K562 (cell line): ENCODE data around the gene KBTBD4. TPM values are rescaled to one million over a fixed set of nuclear protein-coding genes. Genes with fewer than 3 reads are reported as not detected.

Experiments
- C11orf30 ChIP-seq: fragments of 450-650 bp; IDR thresholded peaks from 2 replicates; pipeline ENCODE4 v1.6.1; 2016; ENCODE audit warnings: low read depth, mild to moderate bottlenecking
- CBX3 ChIP-seq, 2 experiments: IDR thresholded peaks; 1 replicate in 1 of 2; 2 replicates in 1 of 2; pipeline ENCODE4 v1.6.1; 2012; ENCODE audit warnings: inconsistent platforms in 2 of 2, low read length in 2 of 2, borderline replicate concordance in 1 of 2, control low read depth in 1 of 2
- CHCHD3 ChIP-seq: fragments of 250-450 bp; sonication (Bioruptor Pico); IDR thresholded peaks from 2 replicates; pipeline ENCODE4 v2.1.2; 2022; ENCODE audit warnings: mild to moderate bottlenecking
- ELF4 ChIP-seq: fragments of 450-650 bp; formaldehyde crosslinking; IDR thresholded peaks from 2 replicates; pipeline ENCODE4 v1.4.0; 2022; ENCODE audit warnings: missing genetic modification characterization
- HNRNPK ChIP-seq: fragments of 200-400 bp; formaldehyde crosslinking; IDR thresholded peaks from one replicate; pipeline ENCODE4 v1.6.1; 2018; ENCODE audit warnings: mild to moderate bottlenecking, low read depth, low read length; ENCODE audit not compliant: poor library complexity, severe bottlenecking
- HNRNPUL1 ChIP-seq: fragments of 200-400 bp; formaldehyde crosslinking; IDR thresholded peaks from 2 replicates; pipeline ENCODE4 v1.6.1; 2017; ENCODE audit warnings: low read length
- IFI16 ChIP-seq: fragments of 250-450 bp; sonication (Bioruptor Pico); IDR thresholded peaks from 2 replicates; pipeline ENCODE4 v2.1.2; 2022; ENCODE audit warnings: mild to moderate bottlenecking, inconsistent platforms
- NCOA2 ChIP-seq, 2 experiments: fragments of 450-650 bp; IDR thresholded peaks; 2 replicates each; pipeline ENCODE4 v1.6.1; 2018; ENCODE audit warnings: mild to moderate bottlenecking in 2 of 2, moderate library complexity in 1 of 2; ENCODE audit not compliant: partially characterized antibody in 2 of 2
- NFRKB ChIP-seq: fragments of 450-650 bp; IDR thresholded peaks from 2 replicates; pipeline ENCODE4 v1.6.1; 2016; ENCODE audit warnings: low read depth
- SAFB2 ChIP-seq: fragments of 200-400 bp; formaldehyde crosslinking; IDR thresholded peaks from 2 replicates; pipeline ENCODE4 v1.6.1; 2018; ENCODE audit warnings: borderline replicate concordance, low read length, low read depth, moderate library complexity; ENCODE audit not compliant: severe bottlenecking
- SP1 ChIP-seq: sonication (generic); formaldehyde crosslinking; IDR thresholded peaks from 2 replicates; pipeline ENCODE4 v1.8.1; 2022; ENCODE audit warnings: mild to moderate bottlenecking, missing genetic modification reagents
- XRCC5 ChIP-seq: fragments of 200-400 bp; formaldehyde crosslinking; IDR thresholded peaks from 2 replicates; pipeline ENCODE4 v1.6.1; 2017; ENCODE audit warnings: low read depth, mild to moderate bottlenecking, low read length
- ZFP36 ChIP-seq: fragments of 150-350 bp; IDR thresholded peaks from 2 replicates; pipeline ENCODE4 v1.6.1; 2018; ENCODE audit warnings: low read length, low read depth; ENCODE audit not compliant: partially characterized antibody
- ZNF347 ChIP-seq: fragments of 450-650 bp; formaldehyde crosslinking; IDR thresholded peaks from 2 replicates; pipeline ENCODE4 v1.4.0; 2020; ENCODE audit warnings: low read depth, mild to moderate bottlenecking, moderate library complexity
- ZNF431 ChIP-seq: sonication (generic); formaldehyde crosslinking; IDR thresholded peaks from 2 replicates; pipeline ENCODE4 v1.8.0; 2022; ENCODE audit warnings: mild to moderate bottlenecking, missing genetic modification reagents
- ZNF444 ChIP-seq: fragments of 250-450 bp; sonication (Bioruptor Pico); IDR thresholded peaks from 2 replicates; pipeline ENCODE4 v1.4.0; 2020; ENCODE audit warnings: mild to moderate bottlenecking, moderate library complexity
- polyA plus RNA-seq, 8 experiments: library from polyadenylated mRNA; depleted of rRNA in 4 of 8; stranded (reverse) in 5 of 8; unstranded in 3 of 8; fragments of >200 nt; fragmentation: Nextera tagmentation in 2 of 8; fragmentation: Illumina TruSeq in 1 of 8; extraction: Ambion mirVana in 2 of 8; extraction: Trizol in 1 of 8; gene quantifications; 2 replicates each; pipeline versions ENCODE4 v1.2.1 to v1.2.3, GENCODE V29; 2011 to 2014; ENCODE audit warnings: inconsistent platforms in 1 of 8, missing spikeins in 1 of 8
- total RNA-seq, 7 experiments: library from RNA; depleted of rRNA in 6 of 7; stranded (reverse); fragments of >200 nt in 6 of 7; fragmentation: Illumina TruSeq in 2 of 7; extraction: Trizol in 2 of 7; gene quantifications; 2 replicates each; pipeline versions ENCODE4 v1.2.1 to v1.2.3, GENCODE V29; 2011 to 2021; ENCODE audit warnings: low replicate concordance in 1 of 7
- TF ChIP-seq, protein P1 (sequence below): sonication (generic); formaldehyde crosslinking; IDR thresholded peaks from 2 replicates; pipeline ENCODE4 v1.8.1; 2023; ENCODE audit warnings: mild to moderate bottlenecking, missing genetic modification reagents
- TF ChIP-seq, protein P2 (sequence below): sonication (generic); IDR thresholded peaks from 2 replicates; pipeline ENCODE4 v1.6.1; 2016
- TF ChIP-seq, protein P3 (sequence below), 2 experiments: fragments of 200-800 bp in 1 of 2; sonication (Bioruptor generic) in 1 of 2; sonication (generic) in 1 of 2; formaldehyde crosslinking in 1 of 2; IDR thresholded peaks in 1 of 2; conservative IDR thresholded peaks in 1 of 2; 2 replicates each; pipeline versions ENCODE4 v1.5.0 to v1.6.1; 2016 to 2020; ENCODE audit warnings: missing compliant biosample characterization in 1 of 2, missing genetic modification characterization in 1 of 2, missing genetic modification reagents in 1 of 2
- TF ChIP-seq, protein P4 (sequence below): fragments of 450-650 bp; IDR thresholded peaks from 2 replicates; pipeline ENCODE4 v1.6.1; 2017; ENCODE audit warnings: mild to moderate bottlenecking, moderate library complexity

KBTBD4 gene
- total and polyA plus RNA-seq, 9 of the 15 experiments (the other 6 are each of a cell fraction or from before 2014, with no cell fraction given), result 7.0 to 33.9 (median 13.3) TPM

DNA sequence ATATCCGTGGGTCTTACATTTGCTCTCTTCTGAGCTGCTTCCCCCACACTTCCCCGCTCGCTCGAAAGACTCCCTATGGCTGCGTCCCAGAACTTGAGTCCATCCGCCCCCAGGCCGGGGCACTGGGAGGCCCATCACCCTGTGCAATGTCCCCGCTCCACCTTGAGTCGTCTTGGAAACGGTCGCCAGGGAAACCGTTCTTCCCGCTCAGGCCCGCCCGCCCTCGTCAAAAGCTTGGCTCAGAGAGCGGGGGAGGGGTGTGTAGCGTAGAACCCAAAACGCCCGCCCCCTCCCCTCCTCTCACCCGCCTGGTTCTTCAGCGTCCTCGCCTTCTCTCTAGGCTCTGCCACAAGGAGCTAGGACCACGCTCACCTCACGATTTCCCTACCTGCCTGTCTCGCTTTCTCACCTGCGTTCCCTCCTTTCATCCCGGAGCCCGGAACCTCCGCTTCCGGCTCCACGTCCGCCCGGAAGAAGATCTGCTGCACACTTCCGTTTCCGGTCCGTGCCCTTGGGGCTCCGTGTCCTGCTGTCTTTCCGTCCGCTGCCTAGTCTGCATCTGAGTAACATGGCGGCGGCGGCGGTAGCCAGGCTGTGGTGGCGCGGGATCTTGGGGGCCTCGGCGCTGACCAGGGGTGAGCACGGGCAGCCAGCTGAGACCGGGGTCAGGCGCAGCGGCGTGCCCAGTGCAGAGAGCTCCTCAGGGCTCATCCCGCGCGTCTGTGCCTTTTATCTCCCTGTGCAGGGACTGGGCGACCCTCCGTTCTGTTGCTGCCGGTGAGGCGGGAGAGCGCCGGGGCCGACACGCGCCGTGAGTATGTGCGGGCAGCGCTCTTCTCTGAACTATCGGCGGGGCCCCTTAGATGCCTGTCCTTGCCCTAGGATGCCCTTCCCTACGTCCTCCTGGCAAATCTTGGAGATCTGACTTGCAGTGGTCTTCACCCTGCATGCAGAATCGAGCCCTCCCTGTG lies at the start of gene KBTBD4, which contains the start of gene NDUFS3 (continued):
- TF ChIP-seq, protein P1, sequence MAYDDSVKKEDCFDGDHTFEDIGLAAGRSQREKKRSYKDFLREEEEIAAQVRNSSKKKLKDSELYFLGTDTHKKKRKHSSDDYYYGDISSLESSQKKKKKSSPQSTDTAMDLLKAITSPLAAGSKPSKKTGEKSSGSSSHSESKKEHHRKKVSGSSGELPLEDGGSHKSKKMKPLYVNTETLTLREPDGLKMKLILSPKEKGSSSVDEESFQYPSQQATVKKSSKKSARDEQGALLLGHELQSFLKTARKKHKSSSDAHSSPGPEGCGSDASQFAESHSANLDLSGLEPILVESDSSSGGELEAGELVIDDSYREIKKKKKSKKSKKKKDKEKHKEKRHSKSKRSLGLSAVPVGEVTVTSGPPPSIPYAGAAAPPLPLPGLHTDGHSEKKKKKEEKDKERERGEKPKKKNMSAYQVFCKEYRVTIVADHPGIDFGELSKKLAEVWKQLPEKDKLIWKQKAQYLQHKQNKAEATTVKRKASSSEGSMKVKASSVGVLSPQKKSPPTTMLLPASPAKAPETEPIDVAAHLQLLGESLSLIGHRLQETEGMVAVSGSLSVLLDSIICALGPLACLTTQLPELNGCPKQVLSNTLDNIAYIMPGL (CRISPR knock-in tag), result peak; percentile 91; the same call in 1 of the 2 replicates
- TF ChIP-seq, protein P2, sequence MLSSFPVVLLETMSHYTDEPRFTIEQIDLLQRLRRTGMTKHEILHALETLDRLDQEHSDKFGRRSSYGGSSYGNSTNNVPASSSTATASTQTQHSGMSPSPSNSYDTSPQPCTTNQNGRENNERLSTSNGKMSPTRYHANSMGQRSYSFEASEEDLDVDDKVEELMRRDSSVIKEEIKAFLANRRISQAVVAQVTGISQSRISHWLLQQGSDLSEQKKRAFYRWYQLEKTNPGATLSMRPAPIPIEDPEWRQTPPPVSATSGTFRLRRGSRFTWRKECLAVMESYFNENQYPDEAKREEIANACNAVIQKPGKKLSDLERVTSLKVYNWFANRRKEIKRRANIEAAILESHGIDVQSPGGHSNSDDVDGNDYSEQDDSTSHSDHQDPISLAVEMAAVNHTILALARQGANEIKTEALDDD, result no peak; the same call in 1 of the 2 replicates
- TF ChIP-seq ZNF347 (CRISPR knock-in tag), result no peak
- no peak for TF ChIP-seq CHCHD3 (CRISPR knock-in tag)
- peak; percentile 96 for TF ChIP-seq SP1 (CRISPR knock-in tag)
- no peak for TF ChIP-seq IFI16 (CRISPR knock-in tag)
- TF ChIP-seq XRCC5, result peak; percentile 99
- TF ChIP-seq NFRKB, result peak; percentile 100
- no peak for TF ChIP-seq HNRNPK
- TF ChIP-seq SAFB2, result no peak
- no peak for TF ChIP-seq ZFP36
- TF ChIP-seq C11orf30, result peak; percentile 100
- no peak; the same call in 1 of the 2 replicates for TF ChIP-seq ZNF444 (CRISPR knock-in tag)
- TF ChIP-seq ZNF431 (CRISPR knock-in tag), result peak; percentile 52; the same call in 1 of the 2 replicates
- TF ChIP-seq, protein P3, sequence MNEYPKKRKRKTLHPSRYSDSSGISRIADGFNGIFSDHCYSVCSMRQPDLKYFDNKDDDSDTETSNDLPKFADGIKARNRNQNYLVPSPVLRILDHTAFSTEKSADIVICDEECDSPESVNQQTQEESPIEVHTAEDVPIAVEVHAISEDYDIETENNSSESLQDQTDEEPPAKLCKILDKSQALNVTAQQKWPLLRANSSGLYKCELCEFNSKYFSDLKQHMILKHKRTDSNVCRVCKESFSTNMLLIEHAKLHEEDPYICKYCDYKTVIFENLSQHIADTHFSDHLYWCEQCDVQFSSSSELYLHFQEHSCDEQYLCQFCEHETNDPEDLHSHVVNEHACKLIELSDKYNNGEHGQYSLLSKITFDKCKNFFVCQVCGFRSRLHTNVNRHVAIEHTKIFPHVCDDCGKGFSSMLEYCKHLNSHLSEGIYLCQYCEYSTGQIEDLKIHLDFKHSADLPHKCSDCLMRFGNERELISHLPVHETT (CRISPR knock-in tag; conservative IDR thresholded peaks at IDR 0.05 in 1 of 2, IDR thresholded peaks at IDR 0.05 in 1 of 2), result peak in 1 of 2 experiments; percentile 85; a peak in 1 of 4 replicates
- TF ChIP-seq, protein P4, sequence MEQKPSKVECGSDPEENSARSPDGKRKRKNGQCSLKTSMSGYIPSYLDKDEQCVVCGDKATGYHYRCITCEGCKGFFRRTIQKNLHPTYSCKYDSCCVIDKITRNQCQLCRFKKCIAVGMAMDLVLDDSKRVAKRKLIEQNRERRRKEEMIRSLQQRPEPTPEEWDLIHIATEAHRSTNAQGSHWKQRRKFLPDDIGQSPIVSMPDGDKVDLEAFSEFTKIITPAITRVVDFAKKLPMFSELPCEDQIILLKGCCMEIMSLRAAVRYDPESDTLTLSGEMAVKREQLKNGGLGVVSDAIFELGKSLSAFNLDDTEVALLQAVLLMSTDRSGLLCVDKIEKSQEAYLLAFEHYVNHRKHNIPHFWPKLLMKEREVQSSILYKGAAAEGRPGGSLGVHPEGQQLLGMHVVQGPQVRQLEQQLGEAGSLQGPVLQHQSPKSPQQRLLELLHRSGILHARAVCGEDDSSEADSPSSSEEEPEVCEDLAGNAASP, result no peak
- 0 out of 2 replicates have a peak, but pooled peaks have one; percentile 60 for TF ChIP-seq ELF4 (CRISPR knock-in tag)
- no peak for TF ChIP-seq HNRNPUL1
- no peak for TF ChIP-seq NCOA2 (IDR thresholded peaks at IDR 0.05; ENCODE audit: partially characterized antibody in 2 of 2)
- peak in 1 of 2 experiments; percentile 91; a peak in 2 of 3 replicates for TF ChIP-seq CBX3 (IDR thresholded peaks at IDR 0.05; ENCODE audit: borderline replicate concordance in 1 of 2, low read length in 2 of 2)
